DOHH2 (cell line): Measurements from ENCODE around the gene MGAT5.

ENCODE experiments used
- EZH2phosphoT487 ChIP-seq: fragments of 200-600 bp; sonication (generic); IDR thresholded peaks from 2 replicates; pipeline ENCODE4 v1.6.1; 2017; ENCODE audit warnings: borderline replicate concordance, mild to moderate bottlenecking, antibody characterized with exemption, low read length, moderate library complexity, mixed read lengths
- TF ChIP-seq, protein P1 (sequence below): fragments of 200-600 bp; sonication (generic); IDR thresholded peaks from one replicate; pipeline ENCODE4 v1.5.1; 2014; ENCODE audit warnings: antibody characterized with exemption, mild to moderate bottlenecking, low read depth, low read length; ENCODE audit not compliant: poor library complexity, severe bottlenecking

DNA sequence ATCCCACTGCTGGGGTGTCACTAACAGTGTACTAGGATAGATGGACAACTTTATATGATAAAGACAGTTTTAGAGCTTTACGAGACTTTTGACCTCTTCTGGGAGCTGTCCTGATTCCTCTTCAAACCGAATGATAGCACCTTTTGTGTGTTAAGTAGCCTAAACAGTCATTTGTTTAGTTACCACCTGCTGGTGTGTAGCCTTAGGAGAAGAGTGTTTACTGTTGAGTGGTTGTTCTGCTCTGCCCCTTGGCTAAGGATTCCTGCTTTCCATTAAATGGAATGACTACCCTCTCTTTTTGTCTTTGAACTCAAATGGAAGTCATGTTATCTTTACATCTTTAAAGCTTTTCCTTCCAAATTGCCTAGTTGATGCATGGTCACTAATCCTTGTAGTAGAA, 28.0 kb upstream of the MGAT5 start:
- TF ChIP-seq, protein P1, sequence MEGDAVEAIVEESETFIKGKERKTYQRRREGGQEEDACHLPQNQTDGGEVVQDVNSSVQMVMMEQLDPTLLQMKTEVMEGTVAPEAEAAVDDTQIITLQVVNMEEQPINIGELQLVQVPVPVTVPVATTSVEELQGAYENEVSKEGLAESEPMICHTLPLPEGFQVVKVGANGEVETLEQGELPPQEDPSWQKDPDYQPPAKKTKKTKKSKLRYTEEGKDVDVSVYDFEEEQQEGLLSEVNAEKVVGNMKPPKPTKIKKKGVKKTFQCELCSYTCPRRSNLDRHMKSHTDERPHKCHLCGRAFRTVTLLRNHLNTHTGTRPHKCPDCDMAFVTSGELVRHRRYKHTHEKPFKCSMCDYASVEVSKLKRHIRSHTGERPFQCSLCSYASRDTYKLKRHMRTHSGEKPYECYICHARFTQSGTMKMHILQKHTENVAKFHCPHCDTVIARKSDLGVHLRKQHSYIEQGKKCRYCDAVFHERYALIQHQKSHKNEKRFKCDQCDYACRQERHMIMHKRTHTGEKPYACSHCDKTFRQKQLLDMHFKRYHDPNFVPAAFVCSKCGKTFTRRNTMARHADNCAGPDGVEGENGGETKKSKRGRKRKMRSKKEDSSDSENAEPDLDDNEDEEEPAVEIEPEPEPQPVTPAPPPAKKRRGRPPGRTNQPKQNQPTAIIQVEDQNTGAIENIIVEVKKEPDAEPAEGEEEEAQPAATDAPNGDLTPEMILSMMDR: no peak
- no peak for TF ChIP-seq EZH2phosphoT487
